Astrocyte (in vitro differentiated cells and primary cell): Measurements from ENCODE around the gene EFCAB13. TPM values are rescaled to one million over a fixed set of nuclear protein-coding genes. Genes with fewer than 3 reads are reported as not detected.

Experiments used
- DNase-seq: peaks from one replicate; pipeline ENCODE4 v3.0.0-alpha.2; 2010; ENCODE audit warnings: low read depth
- FAIRE-seq: peaks from 2 replicates; lab custom pipeline; 2011; peaks lifted over from hg19 to GRCh38; lab: Jason Lieb, UNC
- H2AFZ ChIP-seq: 2 replicates; pipeline ENCODE4 v1.6.0; 2012; ENCODE audit warnings: low read depth, low read length, inconsistent platforms
- H3K27ac ChIP-seq: 2 replicates; pipeline ENCODE4 v1.5.1; 2011; ENCODE audit warnings: low read depth, low read length, inconsistent platforms
- H3K27me3 ChIP-seq: 2 replicates; pipeline ENCODE4 v1.6.0; 2011; ENCODE audit warnings: low read length, inconsistent platforms; ENCODE audit not compliant: insufficient read depth
- H3K36me3 ChIP-seq: 2 replicates; pipeline ENCODE4 v1.5.1; 2011; ENCODE audit warnings: low read length, inconsistent platforms; ENCODE audit not compliant: insufficient read depth
- H3K4me1 ChIP-seq: 2 replicates; pipeline ENCODE4 v1.5.1; 2011; ENCODE audit warnings: low read length, inconsistent platforms; ENCODE audit not compliant: insufficient read depth
- H3K4me2 ChIP-seq: 2 replicates; pipeline ENCODE4 v1.6.0; 2012; ENCODE audit warnings: low read length, inconsistent platforms
- H3K4me3 ChIP-seq: 2 replicates; pipeline ENCODE4 v1.5.1; 2011; ENCODE audit warnings: low read depth, mild to moderate bottlenecking, low read length, inconsistent platforms; ENCODE audit not compliant: insufficient read depth
- H3K79me2 ChIP-seq: 2 replicates; pipeline ENCODE4 v1.6.0; 2012; ENCODE audit warnings: mild to moderate bottlenecking, low read length, inconsistent platforms; ENCODE audit not compliant: insufficient read depth
- H3K9ac ChIP-seq: 2 replicates; pipeline ENCODE4 v1.6.0; 2012; ENCODE audit warnings: mild to moderate bottlenecking, low read length, inconsistent platforms
- H3K9me3 ChIP-seq: 2 replicates; pipeline ENCODE4 v1.5.1; 2012; ENCODE audit warnings: low read depth, mild to moderate bottlenecking, low read length, inconsistent platforms; ENCODE audit not compliant: insufficient read depth
- H4K20me1 ChIP-seq: 2 replicates; pipeline ENCODE4 v1.6.0; 2012; ENCODE audit warnings: low read length, inconsistent platforms; ENCODE audit not compliant: insufficient read depth
- H3K27ac Mint-ChIP-seq: one replicate; pipeline ENCODE4 v1.8.0; 2021; ENCODE audit warnings: mild to moderate bottlenecking, mixed read lengths; ENCODE audit not compliant: unreplicated experiment
- H3K27me3 Mint-ChIP-seq: one replicate; pipeline ENCODE4 v1.8.0; 2021; ENCODE audit warnings: low read depth, mixed read lengths; ENCODE audit not compliant: unreplicated experiment
- H3K36me3 Mint-ChIP-seq: one replicate; pipeline ENCODE4 v1.8.0; 2021; ENCODE audit warnings: low read depth, mixed read lengths; ENCODE audit not compliant: unreplicated experiment
- H3K4me1 Mint-ChIP-seq: one replicate; pipeline ENCODE4 v1.8.0; 2021; ENCODE audit warnings: low read depth, mixed read lengths; ENCODE audit not compliant: unreplicated experiment
- H3K4me3 Mint-ChIP-seq: one replicate; pipeline ENCODE4 v1.8.0; 2021; ENCODE audit warnings: mild to moderate bottlenecking, moderate library complexity, mixed read lengths; ENCODE audit not compliant: unreplicated experiment
- H3K9me3 Mint-ChIP-seq: one replicate; pipeline ENCODE4 v1.8.0; 2021; ENCODE audit warnings: mild to moderate bottlenecking, mixed read lengths; ENCODE audit not compliant: unreplicated experiment
- EZH2 ChIP-seq: IDR thresholded peaks from 2 replicates; pipeline ENCODE4 v1.6.1; 2012; ENCODE audit warnings: mild to moderate bottlenecking, low read length, inconsistent platforms; ENCODE audit not compliant: insufficient read depth
- total RNA-seq: library from RNA; stranded (reverse); gene quantifications from 2 replicates; pipeline ENCODE4 v1.2.1, GENCODE V29; 2021
- TF ChIP-seq, protein P1 (sequence below): IDR thresholded peaks from 2 replicates; pipeline ENCODE4 v1.5.1; 2011; ENCODE audit warnings: low read depth, mild to moderate bottlenecking, inconsistent platforms, low read length, moderate library complexity; ENCODE audit not compliant: insufficient read depth

Gene EFCAB13
- total RNA-seq, 1 donor from 2014 or later, result 0.66 TPM

DNA sequence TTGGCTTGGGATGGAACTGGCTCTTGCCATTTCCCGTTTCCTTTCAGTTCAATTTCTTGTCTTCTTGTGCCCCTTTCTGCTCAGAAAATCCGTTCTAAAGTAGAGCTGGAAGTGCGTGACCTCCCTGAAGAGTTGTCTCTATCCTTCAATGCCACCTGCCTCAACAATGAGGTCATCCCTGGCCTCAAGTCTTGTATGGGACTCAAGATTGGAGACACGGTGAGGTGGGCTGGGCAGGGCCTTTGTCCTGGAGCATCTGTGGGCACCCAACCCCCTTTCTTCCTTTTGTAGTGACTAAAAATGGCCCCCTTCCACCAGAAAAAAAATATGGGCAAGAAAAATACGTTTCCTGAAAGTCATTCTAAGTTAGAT lies 32.9 kb upstream of the EFCAB13 start:
- Histone ChIP-seq H3K27ac (no peak overlapping the region), H3K36me3 (peaks cover 2% of the 10 kb centered on the region), H4K20me1 (no peaks in the 10 kb centered on the region), H3K27me3 (no peaks in the 10 kb centered on the region), H3K9ac (no peak overlapping the region), H3K4me1 (peaks cover 20% of the 10 kb centered on the region), H3K9me3 (no peaks in the 10 kb centered on the region), H3K4me2 (no peak overlapping the region), H3K79me2 (no peaks in the 10 kb centered on the region), H3K4me3 (no peak overlapping the region), H2AFZ (no peak overlapping the region)
- FAIRE-seq, result no peak
- Mint-ChIP-seq H3K36me3 (peaks cover 66% of the 10 kb centered on the region), H3K27me3 (peaks cover 2% of the 10 kb centered on the region), H3K9me3 (peaks cover 4% of the 10 kb centered on the region), H3K27ac (no peak overlapping the region), H3K4me3 (no peak overlapping the region), H3K4me1 (peaks cover 12% of the 10 kb centered on the region)
- no peak for DNase-seq
- TF ChIP-seq, protein P1, sequence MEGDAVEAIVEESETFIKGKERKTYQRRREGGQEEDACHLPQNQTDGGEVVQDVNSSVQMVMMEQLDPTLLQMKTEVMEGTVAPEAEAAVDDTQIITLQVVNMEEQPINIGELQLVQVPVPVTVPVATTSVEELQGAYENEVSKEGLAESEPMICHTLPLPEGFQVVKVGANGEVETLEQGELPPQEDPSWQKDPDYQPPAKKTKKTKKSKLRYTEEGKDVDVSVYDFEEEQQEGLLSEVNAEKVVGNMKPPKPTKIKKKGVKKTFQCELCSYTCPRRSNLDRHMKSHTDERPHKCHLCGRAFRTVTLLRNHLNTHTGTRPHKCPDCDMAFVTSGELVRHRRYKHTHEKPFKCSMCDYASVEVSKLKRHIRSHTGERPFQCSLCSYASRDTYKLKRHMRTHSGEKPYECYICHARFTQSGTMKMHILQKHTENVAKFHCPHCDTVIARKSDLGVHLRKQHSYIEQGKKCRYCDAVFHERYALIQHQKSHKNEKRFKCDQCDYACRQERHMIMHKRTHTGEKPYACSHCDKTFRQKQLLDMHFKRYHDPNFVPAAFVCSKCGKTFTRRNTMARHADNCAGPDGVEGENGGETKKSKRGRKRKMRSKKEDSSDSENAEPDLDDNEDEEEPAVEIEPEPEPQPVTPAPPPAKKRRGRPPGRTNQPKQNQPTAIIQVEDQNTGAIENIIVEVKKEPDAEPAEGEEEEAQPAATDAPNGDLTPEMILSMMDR, result no peak
- TF ChIP-seq EZH2, result no peak

DNA sequence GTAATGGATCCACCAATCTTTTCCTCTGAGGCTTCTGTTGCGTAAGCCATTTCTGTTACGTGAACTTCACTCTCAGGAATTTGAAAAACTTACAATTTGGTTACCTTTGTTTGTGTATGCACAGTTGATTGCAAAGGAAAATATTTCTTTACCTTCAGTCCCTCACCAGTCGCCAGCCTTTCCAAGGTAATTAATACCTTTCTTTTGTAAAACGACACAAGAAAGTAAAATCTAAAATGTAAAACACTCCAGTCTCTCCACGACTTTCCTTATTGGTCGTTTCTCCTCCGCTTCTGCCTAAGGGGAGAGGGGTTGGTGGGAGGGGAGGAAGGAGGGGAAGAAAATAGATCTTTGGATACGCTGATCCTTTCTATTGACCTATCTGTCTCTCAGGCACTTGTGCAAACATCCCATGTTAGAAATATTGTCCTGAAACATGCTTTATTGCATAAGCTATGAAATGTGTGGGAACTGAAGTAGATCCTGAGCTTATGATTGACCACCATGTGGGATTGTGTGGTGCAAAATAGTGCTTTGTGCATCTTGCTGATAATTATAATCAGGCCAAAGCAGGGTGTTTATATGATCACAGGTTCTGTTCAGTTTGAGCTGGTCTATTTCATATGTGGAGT lies 32.4 kb upstream of the EFCAB13 start:
- no peak for TF ChIP-seq EZH2
- TF ChIP-seq, protein P1, result no peak
- Histone ChIP-seq H3K4me1 (peaks cover 20% of the 10 kb centered on the region), H3K79me2 (no peaks in the 10 kb centered on the region), H2AFZ (no peak overlapping the region), H4K20me1 (no peaks in the 10 kb centered on the region), H3K4me3 (no peak overlapping the region), H3K4me2 (no peak overlapping the region), H3K27me3 (no peaks in the 10 kb centered on the region), H3K36me3 (peaks cover 2% of the 10 kb centered on the region), H3K9me3 (no peaks in the 10 kb centered on the region), H3K27ac (no peak overlapping the region), H3K9ac (no peak overlapping the region)
- Mint-ChIP-seq H3K27me3 (peaks cover 2% of the 10 kb centered on the region), H3K4me3 (no peak overlapping the region), H3K9me3 (peaks cover 4% of the 10 kb centered on the region), H3K4me1 (peaks cover 12% of the 10 kb centered on the region), H3K27ac (no peak overlapping the region), H3K36me3 (peaks cover 64% of the 10 kb centered on the region)
- DNase-seq, result no peak
- FAIRE-seq, result no peak

DNA sequence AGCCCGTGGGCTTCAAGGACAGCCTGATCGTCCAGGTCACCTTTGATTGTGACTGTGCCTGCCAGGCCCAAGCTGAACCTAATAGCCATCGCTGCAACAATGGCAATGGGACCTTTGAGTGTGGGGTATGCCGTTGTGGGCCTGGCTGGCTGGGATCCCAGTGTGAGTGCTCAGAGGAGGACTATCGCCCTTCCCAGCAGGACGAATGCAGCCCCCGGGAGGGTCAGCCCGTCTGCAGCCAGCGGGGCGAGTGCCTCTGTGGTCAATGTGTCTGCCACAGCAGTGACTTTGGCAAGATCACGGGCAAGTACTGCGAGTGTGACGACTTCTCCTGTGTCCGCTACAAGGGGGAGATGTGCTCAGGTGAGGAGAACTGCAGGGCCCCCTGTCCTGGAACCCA lies 31.5 kb upstream of the EFCAB13 start:
- H3K27me3 Mint-ChIP-seq, result peaks cover 2% of the 10 kb centered on the region

More for the DNA sequence above, 31.5 kb upstream of the EFCAB13 start:
- Mint-ChIP-seq H3K27ac (no peak overlapping the region), H3K4me1 (peaks cover 12% of the 10 kb centered on the region), H3K9me3 (peaks cover 4% of the 10 kb centered on the region), H3K4me3 (no peak overlapping the region), H3K36me3 (peaks cover 67% of the 10 kb centered on the region)
- Histone ChIP-seq H3K27ac (no peak overlapping the region), H3K4me1 (peaks cover 20% of the 10 kb centered on the region), H4K20me1 (no peaks in the 10 kb centered on the region), H3K79me2 (no peaks in the 10 kb centered on the region), H3K4me2 (no peak overlapping the region), H3K9me3 (no peaks in the 10 kb centered on the region), H3K4me3 (no peak overlapping the region), H2AFZ (no peak overlapping the region), H3K27me3 (no peaks in the 10 kb centered on the region), H3K36me3 (peaks cover 2% of the 10 kb centered on the region), H3K9ac (no peak overlapping the region)
- FAIRE-seq, result no peak
- no peak for DNase-seq
- TF ChIP-seq, protein P1, result no peak
- no peak for TF ChIP-seq EZH2
